Body of pancreas (tissue), 4 donors: Measurements from ENCODE around the gene NAIF1.

Experiments used
- CTCF ChIP-seq, 7 experiments: fragments of 450-650 bp in 4 of 7; fragments of 200-600 bp in 3 of 7; sonication (generic) in 3 of 7; IDR thresholded peaks; one replicate each; pipeline ENCODE4 v1.5.1; 2016 to 2019; ENCODE audit warnings: antibody characterized with exemption in 7 of 7
- POLR2A ChIP-seq, 3 donors: fragments of 450-650 bp; IDR thresholded peaks; one replicate each; pipeline ENCODE4 v1.6.1; 2016; ENCODE audit warnings: antibody characterized with exemption in 3 of 3, mild to moderate bottlenecking in 2 of 3

GRCh38 chr9:128065907-128066712, 1.0 kb downstream of the NAIF1 start:
- no peak for TF ChIP-seq CTCF (IDR thresholded peaks at IDR 0.05)
- no peak for TF ChIP-seq POLR2A (IDR thresholded peaks at IDR 0.05)
